ENCODE results near the gene TCF12. TPM values are rescaled to one million over a fixed set of nuclear protein-coding genes. Genes with fewer than 3 reads are reported as not detected.

The TCF12 gene
- total RNA-seq, 1 donor from 2014 or later: 106 TPM

DNA sequence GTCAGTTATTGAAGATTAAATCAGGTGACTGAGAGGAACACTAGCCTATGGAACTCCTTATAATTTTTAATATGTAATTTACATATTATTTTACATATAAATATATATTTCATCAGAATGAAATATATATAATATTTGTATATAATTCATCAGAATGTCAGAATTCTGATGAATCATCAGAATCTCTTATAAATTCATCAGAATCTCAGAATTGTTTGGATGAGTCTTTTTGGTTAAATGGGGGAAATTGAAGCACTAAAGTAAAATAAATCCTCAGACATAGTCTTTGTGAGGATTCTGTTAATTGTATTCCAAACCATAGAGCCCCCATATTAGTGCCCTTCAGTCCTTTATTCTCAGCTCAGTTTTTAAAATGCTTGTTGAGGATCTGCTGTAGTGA is 15.4 kb downstream of the TCF12 start:
- no peak for DNase-seq (ENCODE audit: low spot score)
- Mint-ChIP-seq H3K27ac (ENCODE audit: unreplicated experiment) (no peak overlapping the region), H3K27me3 (ENCODE audit: low read depth) (no peaks in the 10 kb centered on the region), H3K4me3 (ENCODE audit: unreplicated experiment) (no peak overlapping the region), H3K9me3 (ENCODE audit: low read depth) (peaks cover 17% of the 10 kb centered on the region), H3K36me3 (ENCODE audit: low read depth) (peaks cover 10% of the 10 kb centered on the region), H3K4me1 (ENCODE audit: low read depth) (peaks cover 59% of the 10 kb centered on the region)
- TF ChIP-seq, protein P1, sequence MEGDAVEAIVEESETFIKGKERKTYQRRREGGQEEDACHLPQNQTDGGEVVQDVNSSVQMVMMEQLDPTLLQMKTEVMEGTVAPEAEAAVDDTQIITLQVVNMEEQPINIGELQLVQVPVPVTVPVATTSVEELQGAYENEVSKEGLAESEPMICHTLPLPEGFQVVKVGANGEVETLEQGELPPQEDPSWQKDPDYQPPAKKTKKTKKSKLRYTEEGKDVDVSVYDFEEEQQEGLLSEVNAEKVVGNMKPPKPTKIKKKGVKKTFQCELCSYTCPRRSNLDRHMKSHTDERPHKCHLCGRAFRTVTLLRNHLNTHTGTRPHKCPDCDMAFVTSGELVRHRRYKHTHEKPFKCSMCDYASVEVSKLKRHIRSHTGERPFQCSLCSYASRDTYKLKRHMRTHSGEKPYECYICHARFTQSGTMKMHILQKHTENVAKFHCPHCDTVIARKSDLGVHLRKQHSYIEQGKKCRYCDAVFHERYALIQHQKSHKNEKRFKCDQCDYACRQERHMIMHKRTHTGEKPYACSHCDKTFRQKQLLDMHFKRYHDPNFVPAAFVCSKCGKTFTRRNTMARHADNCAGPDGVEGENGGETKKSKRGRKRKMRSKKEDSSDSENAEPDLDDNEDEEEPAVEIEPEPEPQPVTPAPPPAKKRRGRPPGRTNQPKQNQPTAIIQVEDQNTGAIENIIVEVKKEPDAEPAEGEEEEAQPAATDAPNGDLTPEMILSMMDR (IDR thresholded peaks at IDR 0.05): no peak

GRCh38 chr15:56934269-56934668 is 15.8 kb downstream of the TCF12 start:
- TF ChIP-seq, protein P1 (IDR thresholded peaks at IDR 0.05): no peak
- H3K27ac Mint-ChIP-seq (ENCODE audit: unreplicated experiment): no peak overlapping the region
- H3K9me3 Mint-ChIP-seq (ENCODE audit: low read depth): peaks cover 17% of the 10 kb centered on the region
- peaks cover 57% of the 10 kb centered on the region for H3K4me1 Mint-ChIP-seq (ENCODE audit: low read depth)
- H3K36me3 Mint-ChIP-seq (ENCODE audit: low read depth): peaks cover 10% of the 10 kb centered on the region
- DNase-seq (ENCODE audit: low spot score): no peak
- H3K4me3 Mint-ChIP-seq (ENCODE audit: unreplicated experiment): no peak overlapping the region
- H3K27me3 Mint-ChIP-seq (ENCODE audit: low read depth): no peaks in the 10 kb centered on the region

DNA sequence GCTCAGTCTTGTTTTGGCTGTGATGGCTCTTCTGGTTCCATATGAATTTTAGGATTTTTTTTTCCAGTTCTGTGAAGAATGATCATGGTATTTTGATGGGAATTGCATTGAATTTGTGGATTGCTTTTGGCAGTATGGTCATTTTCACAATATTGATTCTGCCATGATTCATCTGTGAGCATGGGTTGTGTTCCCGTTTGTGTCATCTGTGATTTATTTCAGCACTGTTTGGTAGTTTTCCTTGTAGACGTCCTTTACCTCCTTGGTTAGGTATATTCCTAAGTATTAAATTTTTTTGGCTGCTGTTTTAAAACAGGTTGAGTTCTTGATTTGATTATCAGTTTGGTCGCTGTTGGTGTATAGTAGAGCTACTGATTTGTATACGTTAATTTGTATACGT is 18.5 kb downstream of the TCF12 start:
- TF ChIP-seq, protein P1 (IDR thresholded peaks at IDR 0.05): no peak
- Mint-ChIP-seq H3K27ac (ENCODE audit: unreplicated experiment) (no peak overlapping the region), H3K4me1 (ENCODE audit: low read depth) (peaks cover 32% of the 10 kb centered on the region), H3K36me3 (ENCODE audit: low read depth) (peaks cover 9% of the 10 kb centered on the region), H3K4me3 (ENCODE audit: unreplicated experiment) (no peak overlapping the region), H3K27me3 (ENCODE audit: low read depth) (no peaks in the 10 kb centered on the region), H3K9me3 (ENCODE audit: low read depth) (peaks cover 17% of the 10 kb centered on the region)
- DNase-seq (ENCODE audit: low spot score): no peak

DNA sequence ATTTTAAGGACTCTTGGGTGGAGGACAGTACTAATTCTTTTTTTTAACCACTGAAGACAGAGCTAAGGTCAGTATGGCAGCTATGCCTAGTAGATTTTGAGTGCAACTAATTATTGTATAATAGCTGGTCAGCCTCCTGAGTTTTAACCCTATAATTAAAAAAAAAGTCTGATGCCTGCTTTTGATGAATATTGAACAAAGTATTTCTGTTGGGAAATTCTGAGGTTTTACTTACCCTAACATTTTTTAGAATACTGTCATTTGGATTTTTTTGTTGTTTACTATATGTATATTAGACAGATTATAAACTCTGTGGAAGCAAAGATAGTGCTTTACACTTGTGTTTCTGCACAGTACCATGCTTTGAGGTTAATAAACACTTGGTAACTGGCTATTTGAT is 20.8 kb downstream of the TCF12 start:
- no peak overlapping the region for H3K4me3 Mint-ChIP-seq (ENCODE audit: unreplicated experiment)
- peaks cover 9% of the 10 kb centered on the region for H3K36me3 Mint-ChIP-seq (ENCODE audit: low read depth)
- no peaks in the 10 kb centered on the region for H3K27me3 Mint-ChIP-seq (ENCODE audit: low read depth)
- H3K27ac Mint-ChIP-seq (ENCODE audit: unreplicated experiment): no peak overlapping the region
- DNase-seq (ENCODE audit: low spot score): no peak
- TF ChIP-seq, protein P1 (IDR thresholded peaks at IDR 0.05): no peak
- H3K9me3 Mint-ChIP-seq (ENCODE audit: low read depth): peaks cover 17% of the 10 kb centered on the region
- H3K4me1 Mint-ChIP-seq (ENCODE audit: low read depth): peaks cover 21% of the 10 kb centered on the region

DNA sequence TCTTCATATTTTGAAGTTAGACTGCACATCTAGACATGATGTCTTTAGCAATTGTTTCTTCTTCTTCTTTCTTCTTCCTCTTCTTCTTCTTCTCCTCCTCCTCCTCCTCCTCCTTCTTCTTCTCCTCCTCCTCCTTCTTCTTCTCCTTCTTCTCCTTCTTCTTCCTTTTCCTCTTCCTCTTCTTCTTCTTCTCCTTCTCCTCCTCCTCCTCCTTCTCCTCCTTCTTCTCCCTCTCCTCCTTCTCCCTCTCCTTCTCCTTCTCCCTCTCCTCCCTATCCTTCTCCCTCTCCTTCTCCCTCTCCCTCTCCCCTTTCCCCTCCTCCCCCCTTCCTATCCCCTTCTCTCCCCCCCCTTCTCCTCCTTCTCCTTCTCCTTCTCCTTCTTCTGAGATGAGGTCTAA is 21.9 kb downstream of the TCF12 start:
- Mint-ChIP-seq H3K9me3 (ENCODE audit: low read depth) (peaks cover 19% of the 10 kb centered on the region), H3K4me1 (ENCODE audit: low read depth) (peaks cover 22% of the 10 kb centered on the region), H3K27me3 (ENCODE audit: low read depth) (no peaks in the 10 kb centered on the region), H3K4me3 (ENCODE audit: unreplicated experiment) (no peak overlapping the region), H3K36me3 (ENCODE audit: low read depth) (peaks cover 9% of the 10 kb centered on the region), H3K27ac (ENCODE audit: unreplicated experiment) (no peak overlapping the region)
- DNase-seq (ENCODE audit: low spot score): no peak
- TF ChIP-seq, protein P1 (IDR thresholded peaks at IDR 0.05): no peak

Data from chondrocyte (in vitro differentiated cells).